ENCODE data around the gene SFMBT2.
A peak's percentile ranks its signal among the peaks of the same experiment; 100 is the strongest.

The SFMBT2 gene

DNA sequence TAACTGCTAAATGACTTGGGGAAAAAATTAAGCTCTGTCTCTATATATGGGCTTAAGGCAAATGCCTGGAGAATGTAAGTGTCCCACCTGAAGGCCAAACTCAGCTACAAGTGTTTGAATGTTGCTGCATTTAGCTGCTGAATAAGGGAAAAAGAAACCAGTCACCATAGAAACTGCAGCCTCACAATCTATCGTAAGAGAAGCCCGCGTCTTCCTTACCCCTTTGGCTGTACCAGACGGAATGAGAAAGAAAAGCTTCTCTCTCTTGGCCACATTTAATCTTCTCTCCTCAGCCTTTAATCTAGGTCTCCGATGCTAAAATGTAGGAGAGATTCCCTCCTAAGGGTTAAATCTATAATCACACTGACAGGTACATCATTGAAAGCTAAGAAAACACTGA lies 147.2 kb downstream of the SFMBT2 start:
- no peak for DNase-seq (ENCODE audit: low read depth)

- no peak for DNase-seq (ENCODE audit: low read depth)
Observed at GRCh38 chr10:7261351-7261750, 149.5 kb downstream of the SFMBT2 start.

DNA sequence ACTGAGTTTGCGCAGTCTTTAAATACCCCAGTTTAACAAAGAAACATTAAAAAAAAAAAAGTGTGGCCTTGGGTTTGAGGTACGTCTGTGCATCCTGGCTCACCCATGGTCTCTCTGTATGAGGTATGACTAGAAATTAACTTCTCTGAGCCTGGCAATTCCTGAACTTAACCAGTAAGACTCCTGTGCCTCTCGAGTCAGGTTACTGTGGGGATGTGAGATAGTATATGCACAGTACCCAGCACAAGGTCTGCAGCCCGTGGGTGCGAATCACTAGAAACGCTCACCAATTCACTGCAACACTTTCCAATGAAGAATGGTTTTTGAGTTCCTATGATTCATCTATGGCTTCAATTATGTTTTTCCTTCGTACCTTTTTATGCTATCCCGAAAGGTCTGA lies 149.9 kb downstream of the SFMBT2 start:
- no peak for DNase-seq (ENCODE audit: low read depth)

DNA sequence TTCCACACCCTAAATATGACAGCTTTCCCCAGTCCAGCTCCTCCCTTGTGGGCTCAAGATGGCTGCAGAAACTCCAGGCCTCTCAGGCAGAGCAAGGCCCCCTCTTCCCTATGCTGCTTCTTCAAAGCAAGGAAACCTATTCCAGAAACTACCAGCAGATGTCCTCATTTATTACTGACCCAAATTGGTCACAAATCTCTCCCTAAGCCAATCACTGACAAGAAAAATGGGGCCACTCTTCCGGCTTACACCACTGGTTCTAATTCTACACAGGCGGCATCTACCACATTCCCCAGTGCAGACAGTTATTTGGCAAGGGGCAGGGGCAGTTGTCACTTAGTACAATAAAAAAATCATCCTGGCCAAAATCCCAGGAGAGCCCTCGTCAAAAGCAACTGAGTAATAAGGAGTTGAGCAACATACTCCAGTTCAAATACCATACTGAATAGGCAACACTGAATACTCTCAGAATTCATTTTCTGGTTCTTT lies 150.4 kb downstream of the SFMBT2 start:
- peak; percentile 44 for DNase-seq (ENCODE audit: low read depth)

GRCh38 chr10:7258948-7259523 lies 151.8 kb downstream of the SFMBT2 start:
- no peak for DNase-seq (ENCODE audit: low read depth)

- DNase-seq (ENCODE audit: low read depth) = no peak
Observed at GRCh38 chr10:7255517-7255916, 155.3 kb downstream of the SFMBT2 start.

DNA sequence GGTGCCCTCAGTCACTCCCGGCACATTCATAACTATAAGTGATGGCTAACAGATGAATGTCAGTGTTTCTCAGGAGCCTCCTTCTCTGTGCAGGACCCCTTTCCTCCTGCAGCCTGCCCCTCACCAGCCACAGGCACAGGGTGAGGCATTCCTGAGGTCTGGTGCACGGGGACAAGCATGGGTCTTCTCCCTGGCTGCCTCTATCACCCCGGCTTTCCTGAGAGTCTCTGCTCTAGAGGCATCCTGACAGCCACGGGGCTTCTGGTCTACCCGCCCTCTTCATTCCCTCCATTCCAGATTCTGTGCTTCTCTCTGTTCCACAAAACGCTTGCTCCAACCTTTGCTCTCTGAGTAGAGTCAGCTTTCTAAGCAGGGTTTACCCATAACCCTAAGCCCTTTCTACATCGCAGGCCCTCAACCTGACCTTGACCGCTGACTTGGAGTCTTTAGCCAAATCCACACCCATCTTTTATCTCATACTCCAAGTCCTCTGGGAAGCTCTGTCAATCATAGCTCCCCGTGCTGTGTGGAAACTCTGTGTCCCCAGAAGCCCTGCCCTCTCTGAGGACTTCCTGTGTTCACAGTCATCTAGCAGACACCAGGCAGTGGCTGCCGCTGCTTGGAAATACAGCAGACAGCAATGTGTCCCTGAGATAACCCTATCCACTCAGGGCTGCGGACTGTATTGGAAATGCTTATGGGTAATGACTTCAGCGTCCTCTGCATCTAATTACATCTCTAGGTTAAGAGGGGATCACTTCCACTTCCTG lies 159.0 kb downstream of the SFMBT2 start:
- no peak for DNase-seq (ENCODE audit: low read depth)

DNA sequence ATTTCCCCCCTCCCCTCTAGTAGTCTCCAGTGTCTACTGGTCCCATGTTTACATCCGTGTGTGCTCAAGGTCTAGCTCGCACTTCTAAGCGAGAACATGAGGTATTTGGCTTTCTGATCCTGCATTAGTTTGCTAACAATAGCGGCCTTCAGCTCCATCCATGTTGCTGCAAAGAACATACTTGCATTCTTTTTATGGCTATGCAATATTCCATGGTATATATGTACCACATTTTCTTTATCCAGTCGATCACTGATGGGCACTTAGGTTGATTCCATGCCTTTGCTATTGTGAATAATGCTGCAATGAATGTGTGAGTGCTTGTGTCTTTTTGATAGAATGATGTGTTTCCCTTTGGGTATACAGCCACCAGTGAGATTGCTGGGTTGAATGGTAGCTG lies 160.6 kb downstream of the SFMBT2 start:
- DNase-seq (ENCODE audit: low read depth) = no peak

DNA sequence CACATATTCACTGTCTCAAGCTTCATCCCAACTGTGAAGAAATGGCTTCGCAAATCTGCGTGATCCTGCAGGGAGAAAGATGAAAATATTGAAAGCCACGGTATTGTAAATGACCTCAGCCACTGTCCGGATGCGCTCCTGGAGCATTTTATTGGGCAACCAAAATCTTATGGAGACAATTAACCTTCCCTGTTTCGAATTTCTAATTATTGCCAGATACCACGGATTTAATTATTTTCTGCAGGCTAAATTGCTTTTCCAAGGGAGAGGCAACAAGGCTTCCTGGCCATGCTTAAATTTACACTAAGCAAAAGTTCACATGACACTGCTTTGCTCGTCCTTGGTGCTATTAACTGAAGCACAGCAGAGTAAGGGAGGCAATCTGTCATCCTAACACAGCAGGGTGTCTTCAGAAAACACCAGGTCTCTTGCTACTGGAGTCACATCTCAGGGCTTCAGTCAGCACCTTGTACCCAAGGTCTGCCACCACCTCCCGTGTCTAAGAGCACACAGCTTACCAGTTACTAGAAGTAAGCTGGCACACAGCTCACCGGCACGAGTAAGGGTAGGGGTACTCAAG lies 162.2 kb downstream of the SFMBT2 start:
- no peak for DNase-seq (ENCODE audit: low read depth)

GRCh38 chr10:7248148-7248547 lies 162.7 kb downstream of the SFMBT2 start:
- no peak for DNase-seq (ENCODE audit: low read depth)

DNA sequence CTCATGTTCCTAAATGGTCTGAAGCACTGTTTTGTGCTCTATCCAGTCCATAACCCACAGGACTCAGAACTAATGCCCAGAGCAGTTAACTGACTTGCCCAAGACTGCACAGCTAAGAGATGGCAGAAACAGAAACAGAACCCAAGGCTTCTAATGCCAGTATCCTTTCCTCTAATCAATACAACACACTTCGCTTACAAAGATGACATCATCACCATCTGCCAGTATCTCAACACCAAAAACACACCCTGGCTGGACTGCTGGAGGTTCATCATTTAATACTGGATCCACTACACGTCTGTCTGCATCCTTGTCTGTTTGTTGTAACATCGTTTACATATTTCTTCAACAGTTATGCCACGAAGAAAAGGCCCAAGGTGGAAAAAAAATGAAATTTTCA lies 165.3 kb downstream of the SFMBT2 start:
- DNase-seq (ENCODE audit: low read depth) = no peak

GRCh38 chr10:7243873-7244272 lies 167.0 kb downstream of the SFMBT2 start:
- no peak for DNase-seq (ENCODE audit: low read depth)

- no peak for DNase-seq (ENCODE audit: low read depth)
Observed at GRCh38 chr10:7243139-7243538, 167.7 kb downstream of the SFMBT2 start.

- no peak for DNase-seq (ENCODE audit: low read depth)
Observed at GRCh38 chr10:7239312-7239985, 171.4 kb downstream of the SFMBT2 start.

DNA sequence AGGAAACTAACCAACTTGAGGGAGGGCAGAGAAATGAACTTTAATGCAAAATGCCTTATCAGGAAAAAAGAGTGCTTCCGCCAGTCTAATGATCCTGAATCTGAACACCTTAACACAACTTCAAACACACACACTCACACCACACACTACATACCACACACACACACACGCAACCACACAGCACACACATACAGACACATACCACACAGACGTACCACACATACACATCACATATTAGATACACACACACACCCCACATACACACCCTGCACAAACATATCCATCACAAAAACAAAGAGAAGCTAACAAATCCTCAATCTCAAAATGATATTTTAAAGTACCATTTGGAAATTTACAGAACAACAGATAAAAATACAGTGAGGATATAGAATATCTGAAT lies 175.5 kb downstream of the SFMBT2 start:
- no peak for DNase-seq (ENCODE audit: low read depth)

GRCh38 chr10:7234109-7234508 lies 176.7 kb downstream of the SFMBT2 start:
- no peak for DNase-seq (ENCODE audit: low read depth)

DNA sequence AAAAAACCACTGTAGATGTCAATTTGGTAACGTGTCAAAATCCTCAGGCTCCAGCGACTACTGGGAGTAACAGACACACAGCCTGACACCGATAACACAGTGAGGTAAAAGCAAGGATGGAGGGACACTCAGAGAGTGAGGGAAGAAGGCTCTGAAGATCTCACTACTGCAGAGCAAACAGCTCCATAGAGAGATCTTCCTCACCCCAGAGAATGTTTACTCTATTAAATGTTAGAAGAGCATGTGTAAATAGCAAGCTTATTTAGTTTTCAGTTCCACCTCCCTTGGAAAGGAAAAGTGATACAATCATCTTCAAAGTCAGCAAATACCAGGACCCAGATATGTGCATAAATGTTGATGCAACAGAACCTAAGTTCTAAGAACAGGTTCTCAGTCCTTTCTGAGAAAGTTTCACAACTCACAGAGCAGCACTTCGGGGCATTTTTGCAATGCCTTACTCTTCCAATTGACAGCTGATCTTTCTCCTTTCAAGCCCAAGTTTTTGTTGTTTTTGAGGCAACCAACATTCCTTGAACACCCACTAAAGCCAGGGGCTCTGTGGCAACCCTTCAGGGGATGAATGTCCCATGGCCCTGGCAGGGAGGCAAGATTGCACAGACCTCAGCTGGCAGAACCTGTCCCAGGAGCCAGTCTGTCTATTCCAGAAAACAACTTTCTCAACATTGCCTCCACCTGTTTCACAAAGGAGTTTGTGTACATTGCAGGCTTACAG lies 177.4 kb downstream of the SFMBT2 start:
- DNase-seq (ENCODE audit: low read depth) = no peak

DNA sequence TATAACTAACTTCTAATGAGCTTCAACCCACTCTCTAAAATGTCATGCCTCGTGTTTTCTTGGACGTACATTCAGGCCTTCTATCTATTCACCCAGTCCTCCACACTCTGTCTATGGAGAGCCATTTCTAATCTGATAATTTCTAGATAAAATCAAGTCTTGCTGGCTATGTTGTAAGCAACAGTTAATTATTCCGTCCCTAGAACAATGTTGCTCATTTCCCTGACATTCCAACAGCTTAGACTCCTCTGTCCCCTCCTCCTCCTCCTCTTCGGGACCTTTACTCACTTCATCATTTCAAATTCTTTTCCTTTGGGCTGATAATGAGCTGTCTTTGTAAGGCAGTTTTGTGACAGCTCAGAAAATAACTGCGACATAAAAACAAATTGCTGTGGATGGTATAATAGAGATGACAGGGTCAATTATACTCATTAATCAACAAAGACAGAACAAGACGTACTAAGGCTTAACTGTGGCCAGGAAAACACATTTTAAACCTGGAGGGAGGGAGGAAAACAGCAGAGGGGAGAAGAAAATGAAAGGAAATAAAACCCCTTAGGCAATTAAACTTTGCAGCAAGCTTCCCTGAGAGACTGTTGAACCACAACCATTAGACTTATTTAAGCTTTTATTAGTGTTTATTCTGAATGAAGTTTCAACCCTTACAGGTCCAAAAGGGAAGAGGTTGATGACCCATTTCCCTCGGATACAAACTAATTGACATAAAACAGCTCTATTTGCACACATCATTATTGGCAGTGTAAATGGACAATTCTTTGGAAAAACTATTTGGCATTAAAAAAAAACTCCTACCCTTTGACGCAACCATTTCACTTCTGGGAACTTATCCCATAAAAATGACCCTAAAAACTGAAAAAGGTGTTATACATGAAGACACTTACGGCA lies 179.1 kb downstream of the SFMBT2 start:
- DNase-seq (ENCODE audit: low read depth) = no peak

DNA sequence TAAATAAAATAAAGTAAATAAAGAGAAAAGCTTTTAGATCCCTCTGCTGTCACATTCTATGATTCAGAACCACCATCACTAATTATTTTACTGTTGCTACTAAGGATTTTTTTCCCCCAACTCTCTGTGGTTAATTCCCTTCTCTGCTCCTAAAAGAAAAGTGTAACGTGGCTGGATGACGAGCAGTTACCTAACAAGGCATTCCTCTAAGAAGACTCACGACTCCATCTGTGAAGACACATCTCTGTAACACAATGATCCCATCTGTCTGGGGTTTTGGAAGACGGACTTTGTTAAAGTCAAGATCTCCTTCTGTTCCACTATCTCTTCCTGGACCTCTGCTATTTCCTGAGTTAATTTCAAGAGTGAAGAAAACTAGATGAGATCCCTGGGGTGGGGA lies 179.9 kb downstream of the SFMBT2 start:
- DNase-seq (ENCODE audit: low read depth) = no peak

GRCh38 chr10:7230036-7230435 lies 180.8 kb downstream of the SFMBT2 start:
- DNase-seq (ENCODE audit: low read depth) = no peak

GRCh38 chr10:7225133-7225532 lies 185.7 kb downstream of the SFMBT2 start:
- no peak for DNase-seq (ENCODE audit: low read depth)
